ENCODE measurements around the gene ZNF804B. TPM values are rescaled to one million over a fixed set of nuclear protein-coding genes. Genes with fewer than 3 reads are reported as not detected.

Gene ZNF804B
- total RNA-seq, 2 donors from 2014 or later: 0.13 to 0.49 TPM

DNA sequence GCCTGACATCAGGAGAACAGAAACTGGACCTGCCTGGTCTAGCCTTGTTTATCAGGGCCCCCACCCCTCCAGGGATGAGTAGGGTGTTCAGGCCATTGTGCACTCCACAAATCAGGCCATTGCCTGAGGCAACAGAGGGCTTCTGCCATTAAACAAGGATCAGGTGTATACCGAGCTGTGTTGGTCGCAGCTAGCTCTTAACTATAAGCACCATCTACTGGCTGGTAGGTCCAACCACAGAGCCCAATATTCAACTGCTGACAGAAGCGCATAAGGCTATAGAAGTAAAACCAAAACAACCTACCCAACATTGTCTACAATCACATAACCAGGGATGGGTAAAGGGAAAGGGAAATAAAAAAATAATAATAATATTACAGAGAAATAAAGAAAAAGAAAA is 487.7 kb downstream of the ZNF804B start:
- Mint-ChIP-seq H3K9me3 (peaks cover 16% of the 10 kb centered on the region), H3K4me3 (no peak overlapping the region), H3K27ac (no peak overlapping the region), H3K27me3 (ENCODE audit: insufficient read depth) (no peaks in the 10 kb centered on the region), H3K4me1 (no peaks in the 10 kb centered on the region), H3K36me3 (ENCODE audit: low read depth) (no peaks in the 10 kb centered on the region)
- WGBS, 2 experiments (ENCODE audit: insufficient coverage in 1 of 2, insufficient read length in 1 of 2): 93% methylated on average over 3 of the region's 3 CpGs; no CpG with 5 or more reads in 1 of the 2 experiments
- no peaks in the 10 kb centered on the region for H3K4me1 ChIP-seq (ENCODE audit: control insufficient read depth, insufficient read depth, low read length)
- H3K9ac ChIP-seq (ENCODE audit: extremely low read depth, low read length, poor library complexity, severe bottlenecking): no peak overlapping the region
- TF ChIP-seq CTCF (conservative IDR thresholded peaks at IDR 0.05): peak; percentile 35
- no peak overlapping the region for H3K27ac ChIP-seq (ENCODE audit: low read depth, low read length)
- H3K36me3 ChIP-seq (ENCODE audit: control insufficient read depth, insufficient read depth, low read length): no peaks in the 10 kb centered on the region
- H3K27me3 ChIP-seq (ENCODE audit: control insufficient read depth, insufficient read depth, low read length, poor library complexity, severe bottlenecking): no peaks in the 10 kb centered on the region
- no peak overlapping the region for H3K4me3 ChIP-seq (ENCODE audit: low read length)
- peaks cover 10% of the 10 kb centered on the region for H3K9me3 ChIP-seq (ENCODE audit: control insufficient read depth, low read length)
- peak; percentile 34 for DNase-seq

DNA sequence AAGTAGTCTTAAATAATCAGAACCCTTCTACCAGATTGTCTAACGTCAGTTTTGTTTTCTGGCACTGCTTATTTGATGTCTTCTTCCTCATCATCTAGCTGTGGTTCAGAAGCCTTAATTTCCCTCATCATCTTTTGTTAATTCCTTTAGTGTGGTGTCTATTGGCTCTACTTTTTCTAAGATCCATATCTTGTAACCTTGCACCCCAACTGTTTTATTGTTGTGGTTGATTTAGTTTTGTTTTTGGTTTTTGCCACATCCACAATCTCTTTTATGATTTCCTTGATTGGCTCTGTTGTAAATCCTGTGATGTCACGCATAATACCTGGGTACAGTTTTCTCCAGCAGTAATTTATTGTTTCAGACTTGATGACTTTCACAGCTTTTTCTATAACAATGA is 499.6 kb downstream of the ZNF804B start:
- H3K4me1 ChIP-seq (ENCODE audit: control insufficient read depth, insufficient read depth, low read length): no peaks in the 10 kb centered on the region
- no peak overlapping the region for H3K4me3 ChIP-seq (ENCODE audit: low read length)
- no peak overlapping the region for H3K27ac Mint-ChIP-seq
- no peaks in the 10 kb centered on the region for H3K27me3 ChIP-seq (ENCODE audit: control insufficient read depth, insufficient read depth, low read length, poor library complexity, severe bottlenecking)
- no peak for TF ChIP-seq CTCF (conservative IDR thresholded peaks at IDR 0.05)
- H3K27ac ChIP-seq (ENCODE audit: low read depth, low read length): no peak overlapping the region
- no peaks in the 10 kb centered on the region for H3K4me1 Mint-ChIP-seq
- no peaks in the 10 kb centered on the region for H3K27me3 Mint-ChIP-seq (ENCODE audit: insufficient read depth)
- H3K9me3 ChIP-seq (ENCODE audit: control insufficient read depth, low read length): no peaks in the 10 kb centered on the region
- 88% methylated on average over 2 of the region's 2 CpGs for WGBS, 2 experiments (ENCODE audit: insufficient coverage in 1 of 2, insufficient read length in 1 of 2)
- H3K36me3 ChIP-seq (ENCODE audit: control insufficient read depth, insufficient read depth, low read length): no peaks in the 10 kb centered on the region
- no peaks in the 10 kb centered on the region for H3K36me3 Mint-ChIP-seq (ENCODE audit: low read depth)
- H3K9ac ChIP-seq (ENCODE audit: extremely low read depth, low read length, poor library complexity, severe bottlenecking): no peak overlapping the region
- H3K4me3 Mint-ChIP-seq: no peak overlapping the region
- no peaks in the 10 kb centered on the region for H3K9me3 Mint-ChIP-seq
- no peak for DNase-seq

GRCh38 chr7:89264126-89264525 is 504.6 kb downstream of the ZNF804B start:
- Mint-ChIP-seq H3K9me3 (no peaks in the 10 kb centered on the region), H3K27me3 (ENCODE audit: insufficient read depth) (no peaks in the 10 kb centered on the region), H3K36me3 (ENCODE audit: low read depth) (no peaks in the 10 kb centered on the region), H3K4me3 (no peak overlapping the region), H3K4me1 (no peaks in the 10 kb centered on the region), H3K27ac (no peak overlapping the region)
- Histone ChIP-seq H3K27me3 (ENCODE audit: control insufficient read depth, insufficient read depth, low read length, poor library complexity, severe bottlenecking) (no peaks in the 10 kb centered on the region), H3K36me3 (ENCODE audit: control insufficient read depth, insufficient read depth, low read length) (no peaks in the 10 kb centered on the region), H3K4me3 (ENCODE audit: low read length) (no peak overlapping the region), H3K9me3 (ENCODE audit: control insufficient read depth, low read length) (no peaks in the 10 kb centered on the region), H3K9ac (ENCODE audit: extremely low read depth, low read length, poor library complexity, severe bottlenecking) (no peak overlapping the region), H3K4me1 (ENCODE audit: control insufficient read depth, insufficient read depth, low read length) (no peaks in the 10 kb centered on the region), H3K27ac (ENCODE audit: low read depth, low read length) (no peak overlapping the region)
- DNase-seq: no peak
- TF ChIP-seq CTCF (conservative IDR thresholded peaks at IDR 0.05): no peak
- WGBS, 2 experiments (ENCODE audit: insufficient coverage in 1 of 2, insufficient read length in 1 of 2): 84 to 87% methylated on average over 4 of the region's 4 CpGs

Data from endodermal cell (in vitro differentiated cells).